DMS79 (cell line): Measurements from ENCODE around the gene RCE1.

Experiments used
- DNase-seq: peaks from one replicate; lab custom pipeline; 2025; lab: John Stamatoyannopoulos, UW

The RCE1 gene

DNA sequence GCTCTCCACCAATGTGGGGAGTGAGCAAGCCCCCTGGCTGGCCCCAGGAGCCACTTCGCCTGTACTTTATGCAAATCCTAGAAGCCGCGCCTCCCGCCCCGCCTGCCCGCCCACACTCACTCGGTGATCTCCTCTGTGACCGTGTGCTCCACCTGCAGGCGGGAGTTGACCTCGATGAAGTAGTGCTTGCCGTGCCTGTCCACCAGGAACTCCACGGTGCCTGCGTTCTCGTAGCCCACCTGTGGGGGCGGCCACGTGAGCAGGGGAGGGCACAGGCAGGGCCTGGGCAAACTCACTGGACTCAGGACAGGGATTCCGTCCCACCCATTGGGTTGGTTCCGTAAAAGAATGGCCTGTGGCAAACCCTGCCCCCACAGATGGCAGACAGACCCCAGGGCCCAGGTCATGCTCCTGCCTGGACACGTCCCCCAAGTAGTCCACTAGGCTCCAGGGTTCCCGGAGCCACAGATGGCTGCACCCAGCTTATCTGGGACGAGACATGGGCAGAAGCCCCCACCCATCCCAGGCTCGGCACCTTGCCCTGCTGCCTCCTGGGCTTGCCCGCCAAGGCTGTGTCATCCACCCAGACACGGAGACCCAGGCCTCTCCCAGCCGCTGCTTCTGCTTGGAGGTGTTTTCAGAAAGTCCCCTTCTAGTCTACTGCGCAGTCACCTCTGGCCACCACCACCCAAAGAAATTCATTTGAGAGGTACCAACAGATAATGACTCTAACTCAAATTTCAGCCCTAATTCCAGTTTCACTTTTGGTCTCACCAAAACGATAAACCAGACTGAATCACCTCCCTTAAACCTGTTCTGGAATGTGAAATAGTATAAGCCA, 25.7 kb downstream of the RCE1 start:
- no peak for DNase-seq

DNA sequence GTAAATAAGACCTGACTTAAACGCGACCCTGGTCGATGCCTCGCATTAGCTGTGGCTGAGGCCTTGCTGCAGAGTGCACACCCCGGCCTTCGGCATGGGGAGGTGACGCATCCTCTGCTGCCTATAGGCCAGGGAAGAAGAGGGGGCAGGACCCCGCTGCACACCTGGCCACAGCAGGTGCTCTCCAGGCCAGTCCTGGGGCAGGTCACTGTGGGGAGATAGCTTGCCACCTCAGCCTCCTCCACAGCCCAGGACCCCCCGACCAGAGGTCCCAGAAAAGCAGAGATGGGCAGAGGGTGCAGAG, 26.3 kb downstream of the RCE1 start:
- DNase-seq: no peak

DNA sequence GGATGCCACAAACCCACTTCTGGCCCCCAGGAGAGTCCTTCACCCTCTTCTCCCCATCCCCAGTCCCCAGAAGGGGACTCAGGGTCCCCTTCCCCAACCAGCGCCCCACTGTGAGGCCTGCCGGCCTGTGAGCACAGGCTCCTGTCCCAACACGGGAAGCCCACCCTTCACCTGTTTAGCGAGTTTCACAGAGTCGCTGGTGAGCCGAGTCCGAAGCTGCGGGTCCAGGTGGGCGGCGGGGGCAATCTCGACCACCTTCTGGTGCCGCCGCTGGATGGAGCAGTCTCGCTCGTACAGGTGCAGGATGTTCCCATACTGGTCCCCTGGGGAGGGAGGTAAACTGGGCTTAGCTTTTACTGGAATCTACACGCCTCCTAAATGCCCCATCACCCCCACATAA, 26.9 kb downstream of the RCE1 start:
- no peak for DNase-seq

DNA sequence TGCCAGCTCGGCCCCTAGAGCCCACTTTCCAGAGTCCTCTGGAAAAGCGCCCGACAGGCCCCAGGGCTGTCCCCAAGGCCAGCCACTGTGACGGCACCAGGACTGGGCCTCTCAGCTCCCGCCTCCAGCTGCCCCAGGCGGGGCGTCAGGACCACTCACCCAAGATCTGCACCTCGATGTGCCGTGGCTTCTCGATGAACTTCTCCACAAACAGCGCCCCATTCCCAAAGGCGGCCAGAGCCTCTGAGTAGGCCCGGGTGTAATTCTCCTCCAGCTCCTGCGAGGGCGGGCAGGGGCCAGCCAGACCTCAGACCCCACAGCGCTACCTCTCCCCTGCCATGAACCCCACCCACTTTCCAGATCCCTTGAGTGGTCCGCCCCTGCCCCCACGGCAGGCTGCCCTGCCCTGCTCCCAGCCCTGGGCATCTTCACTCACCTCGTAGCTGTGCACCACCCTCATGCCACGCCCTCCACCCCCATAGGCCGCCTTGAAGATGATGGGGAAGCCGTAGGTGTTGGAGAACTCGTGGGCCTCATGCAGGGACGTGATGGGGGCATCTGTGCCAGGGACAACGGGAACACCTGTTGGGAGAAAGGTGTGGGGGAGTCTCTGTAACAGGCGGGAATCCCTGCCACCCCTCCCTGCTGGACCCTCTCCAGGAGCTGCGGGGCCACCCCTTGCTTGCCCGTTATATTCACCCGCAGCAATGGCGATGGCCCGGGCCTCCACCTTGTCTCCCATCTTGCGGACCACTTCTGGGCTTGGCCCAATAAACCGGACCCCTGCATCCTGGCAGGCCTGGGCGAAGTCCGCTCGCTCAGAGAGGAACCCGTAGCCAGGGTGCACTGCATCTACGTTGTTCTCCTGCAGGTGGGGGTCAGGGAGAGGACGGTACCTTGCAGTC, 27.6 kb downstream of the RCE1 start:
- DNase-seq: no peak

DNA sequence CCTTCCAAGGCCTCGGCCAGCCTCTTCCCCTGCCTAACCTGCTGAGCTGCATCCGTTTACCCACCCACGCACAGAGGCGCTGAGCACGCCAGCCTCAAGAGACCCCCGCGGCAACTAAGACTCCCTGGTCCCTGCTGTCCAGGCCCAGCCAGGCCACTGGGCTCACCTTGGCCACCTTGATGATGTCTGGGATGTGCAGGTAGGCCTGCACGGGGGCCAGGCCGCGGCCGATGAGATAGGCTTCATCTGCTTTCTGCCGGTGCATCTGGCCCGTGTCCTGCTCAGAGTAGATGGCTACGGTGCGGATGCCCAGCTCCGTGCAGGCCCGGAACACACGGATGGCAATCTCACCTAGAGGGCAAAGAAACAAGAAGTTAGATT, 28.3 kb downstream of the RCE1 start:
- DNase-seq: no peak

DNA sequence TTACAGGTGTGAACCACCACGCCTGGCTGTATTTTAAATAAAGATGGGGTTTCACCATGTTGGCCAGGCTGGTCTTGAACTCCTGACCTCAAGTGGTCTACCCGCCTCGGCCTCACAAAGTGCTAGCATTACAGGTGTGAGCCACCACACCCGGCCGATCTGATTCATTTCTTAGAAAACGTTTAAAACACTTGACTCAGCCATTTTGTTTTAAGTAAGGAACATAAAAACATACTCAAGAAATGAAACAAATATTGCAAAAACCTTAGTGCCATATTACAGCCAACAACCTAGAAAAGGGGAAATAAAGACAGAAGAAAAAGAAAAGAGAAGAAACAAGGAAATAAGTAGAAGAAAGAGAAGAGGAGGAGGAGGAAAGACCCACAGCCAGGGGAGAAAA, 31.0 kb downstream of the RCE1 start:
- DNase-seq: no peak

DNA sequence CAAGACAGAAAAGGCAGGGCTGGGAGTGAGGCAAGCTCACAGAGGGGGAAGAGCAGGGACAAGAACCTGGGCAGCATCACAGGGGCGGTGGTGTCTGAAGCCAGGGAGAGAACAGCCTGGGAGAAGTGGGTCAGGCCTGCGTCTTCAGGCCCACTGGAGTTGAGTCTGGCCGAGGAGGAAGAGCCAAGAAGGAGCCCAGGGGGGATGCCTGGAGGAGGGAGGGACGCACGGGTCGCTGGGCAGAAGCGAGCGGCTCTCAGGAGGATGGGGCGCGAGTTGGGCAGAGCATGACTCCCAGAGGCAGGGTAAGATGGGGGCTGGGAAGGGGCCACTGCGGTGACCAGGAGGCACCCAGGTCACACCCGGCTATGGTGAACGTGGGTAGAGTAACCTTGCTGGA, 32.1 kb downstream of the RCE1 start:
- DNase-seq: no peak

DNA sequence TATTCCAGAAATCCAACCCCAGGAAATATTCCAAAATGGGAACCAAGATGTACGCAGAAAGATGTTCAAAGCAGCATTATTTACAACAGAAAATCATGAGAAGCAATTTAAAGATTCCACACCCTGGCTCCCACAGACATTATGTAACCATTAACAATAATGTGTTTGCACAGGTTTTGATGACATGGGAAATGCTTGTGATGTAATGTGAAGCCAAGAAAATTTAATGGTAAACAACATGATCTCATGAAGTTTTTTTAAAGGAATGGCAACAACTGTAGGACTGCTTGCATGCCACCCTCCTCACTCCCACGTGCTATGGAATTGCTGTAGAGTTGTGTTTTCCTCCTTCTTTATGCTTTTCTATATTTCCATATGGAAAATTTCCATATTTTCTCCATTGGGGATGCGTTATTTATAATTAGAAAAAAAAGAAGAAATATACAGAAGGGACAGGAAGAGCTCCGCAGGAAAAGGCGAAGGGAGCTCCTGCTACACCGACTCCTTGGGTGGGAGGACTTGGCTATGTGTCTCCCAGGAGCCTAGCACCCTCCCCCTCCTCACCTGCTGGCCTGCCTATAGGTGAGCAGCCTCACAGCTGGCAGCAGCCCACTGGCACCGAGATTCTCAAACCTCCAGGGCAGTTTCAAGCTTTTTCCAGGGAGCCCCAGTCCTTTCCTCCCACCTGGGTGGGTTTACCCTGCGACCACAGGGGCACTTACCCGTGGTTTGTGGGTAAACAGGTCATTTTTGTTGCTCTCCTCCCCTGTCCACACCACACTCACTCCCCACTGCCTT, 34.5 kb downstream of the RCE1 start:
- no peak for DNase-seq

DNA sequence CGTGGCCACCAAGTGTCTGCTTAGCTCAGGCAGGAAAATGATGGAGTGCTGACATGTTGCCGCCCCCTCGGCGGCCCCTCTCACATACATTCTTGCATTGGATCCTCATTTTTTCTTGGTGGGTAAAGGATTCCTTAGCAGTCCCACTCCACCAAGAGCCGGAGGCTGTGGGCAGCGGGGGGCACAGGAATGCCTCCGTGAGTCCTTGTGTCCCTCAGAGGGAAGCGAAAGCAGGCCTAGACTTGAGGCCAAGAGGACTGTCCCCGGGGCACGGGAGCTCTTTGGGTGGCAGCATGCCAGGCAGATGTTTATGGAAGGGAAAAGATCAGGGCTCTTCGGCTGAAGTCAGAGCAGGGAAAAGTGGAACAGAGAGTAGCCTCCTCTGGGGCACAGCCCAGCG, 35.2 kb downstream of the RCE1 start:
- peak; percentile 32 for DNase-seq

- no peak for DNase-seq
These were observed 35.8 kb downstream of the RCE1 start for GRCh38 chr11:66879000-66879399.

DNA sequence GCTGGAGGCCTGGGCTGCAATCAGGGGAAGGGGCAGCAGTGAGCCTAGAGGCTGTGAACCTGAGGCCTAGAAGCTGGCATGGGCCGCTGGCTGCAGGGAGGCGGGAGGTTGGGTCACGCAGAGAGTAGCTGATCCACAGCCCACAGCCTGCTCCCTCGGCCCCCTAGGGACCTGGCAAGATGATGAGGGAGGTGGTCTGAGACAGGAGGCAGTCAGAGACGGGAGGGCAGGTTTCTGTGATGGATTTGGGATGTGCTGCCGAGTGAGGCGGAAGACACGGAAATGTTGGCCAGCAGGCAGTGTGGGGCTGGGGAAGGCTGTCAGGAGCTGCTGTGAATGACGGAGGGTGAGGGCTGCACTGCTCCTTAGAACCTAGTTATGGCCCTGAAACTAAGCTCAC, 36.3 kb downstream of the RCE1 start:
- DNase-seq: no peak

GRCh38 chr11:66879999-66880398, 36.8 kb downstream of the RCE1 start:
- no peak for DNase-seq

DNA sequence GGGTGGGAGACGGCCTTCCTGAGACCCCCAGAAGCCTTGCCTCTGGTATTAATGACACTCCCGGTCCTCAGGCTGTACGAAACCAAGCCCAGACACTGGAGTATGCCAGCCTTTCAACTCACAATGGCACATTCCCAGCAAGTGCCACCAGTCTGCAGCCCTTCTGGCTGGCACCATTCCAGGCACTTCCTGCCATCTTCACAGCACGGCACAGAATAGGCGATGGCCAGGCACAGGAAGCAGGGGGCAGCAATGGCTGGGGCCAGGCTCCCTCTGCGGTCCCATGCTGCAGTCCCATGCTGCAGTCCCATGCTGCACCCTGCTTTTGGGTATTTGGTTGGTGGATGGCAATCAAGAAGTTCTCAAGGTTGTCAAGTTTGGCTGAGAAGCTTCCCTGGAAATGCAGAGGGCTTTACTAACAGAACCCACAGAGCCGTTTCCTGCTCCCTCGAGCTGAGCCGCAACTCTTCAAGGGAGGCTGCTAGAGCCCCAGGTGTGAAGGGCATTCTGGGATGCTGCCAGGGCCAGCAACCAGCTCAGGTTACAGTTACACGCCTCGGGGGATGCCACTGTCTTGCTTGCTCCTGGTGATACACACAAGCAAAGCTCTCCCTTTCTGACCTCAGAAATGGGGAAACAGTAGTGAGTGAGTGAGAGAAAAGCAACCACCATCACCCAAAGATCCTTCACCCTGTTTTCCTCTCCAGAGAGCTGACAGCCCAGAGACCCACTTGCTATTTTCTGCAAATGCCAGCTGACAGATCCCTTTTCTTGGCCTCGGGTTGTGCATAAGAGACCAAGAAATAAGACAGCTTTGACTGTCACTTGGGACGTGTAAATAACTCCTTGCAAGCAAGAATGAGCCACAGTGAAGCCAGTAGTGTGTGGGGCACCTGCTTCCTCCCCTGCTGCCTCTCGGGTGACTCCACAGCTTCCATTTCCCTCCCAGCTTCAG, 37.5 kb downstream of the RCE1 start:
- DNase-seq: peak; percentile 92

- DNase-seq: peak; percentile 73
These were observed 38.2 kb downstream of the RCE1 start for GRCh38 chr11:66881451-66881835.

GRCh38 chr11:66881927-66882452, 38.7 kb downstream of the RCE1 start:
- DNase-seq: peak; percentile 71

DNA sequence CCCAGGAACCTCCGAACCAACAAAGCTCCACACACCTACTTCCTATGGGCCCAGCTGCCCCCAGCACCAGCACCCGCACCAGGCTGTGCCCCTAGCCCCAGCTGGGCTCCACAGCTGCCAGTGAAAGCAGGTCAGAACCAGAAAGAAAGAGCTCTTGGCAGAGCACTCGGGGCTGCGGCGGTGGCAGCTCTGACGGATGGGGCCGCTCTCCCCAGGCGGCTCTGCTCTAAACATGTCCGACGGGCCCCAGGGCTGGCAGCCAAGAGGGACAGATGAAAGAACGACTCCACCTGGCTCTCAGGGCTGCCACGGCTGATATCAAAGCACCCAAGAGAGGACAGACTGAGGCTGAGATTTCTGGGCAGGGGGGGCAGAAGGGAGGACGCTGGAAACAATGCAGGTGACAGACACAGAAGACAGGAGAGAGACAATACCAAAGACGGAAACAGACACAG, 39.3 kb downstream of the RCE1 start:
- DNase-seq: peak; percentile 68

- peak; percentile 71 for DNase-seq
These were observed 40.0 kb downstream of the RCE1 start for GRCh38 chr11:66883016-66883965.

- no peak for DNase-seq
These were observed 41.2 kb downstream of the RCE1 start for GRCh38 chr11:66884443-66884842.

GRCh38 chr11:66885469-66885868, 42.2 kb downstream of the RCE1 start:
- DNase-seq: no peak

GRCh38 chr11:66885950-66886440, 42.8 kb downstream of the RCE1 start:
- no peak for DNase-seq
